Activated CD4-positive, alpha-beta T cell treated with anti-CD3 and anti-CD28 coated beads for 36 hours (primary cell): ENCODE data around the gene FEM1A. TPM values are rescaled to one million over a fixed set of nuclear protein-coding genes. Genes with fewer than 3 reads are reported as not detected.
"Not testable (repeated sequence)": the region's sequence is repeated elsewhere in the genome, so short reads cannot be mapped to it uniquely, and the experiment has no call there.

Experiments
- ATAC-seq: fragments of 200-7000 bp; cut with Tn5 transposase; one replicate; pipeline ENCODE4 v1.10.0; 2021; ENCODE audit warnings: mild to moderate bottlenecking, moderate library complexity
- CTCF ChIA-PET: fragments of 350-600 bp; sonication (Branson Sonifier 250); formaldehyde crosslinking; loops from one replicate; lab custom pipeline; 2021; ENCODE audit warnings: antibody characterized with exemption; lab: Charles Lee
- POLR2A ChIA-PET: fragments of 350-600 bp; sonication (Branson Sonifier 250); formaldehyde crosslinking; loops from one replicate; lab custom pipeline; 2021; ENCODE audit warnings: antibody characterized with exemption, inconsistent platforms; lab: Charles Lee
- DNase-seq: peaks from one replicate; pipeline ENCODE4 v3.0.0-alpha.2; 2020
- H3K27ac Mint-ChIP-seq: one replicate; pipeline ENCODE4 v1.8.0; 2021; ENCODE audit warnings: mixed read lengths
- H3K27me3 Mint-ChIP-seq: one replicate; pipeline ENCODE4 v1.8.0; 2021; ENCODE audit warnings: mixed read lengths
- H3K36me3 Mint-ChIP-seq: one replicate; pipeline ENCODE4 v1.8.0; 2021; ENCODE audit warnings: low read depth, mixed read lengths
- H3K4me1 Mint-ChIP-seq: one replicate; pipeline ENCODE4 v1.8.0; 2021; ENCODE audit warnings: mixed read lengths
- H3K4me3 Mint-ChIP-seq: one replicate; pipeline ENCODE4 v1.8.0; 2021; ENCODE audit warnings: mild to moderate bottlenecking, moderate library complexity, mixed read lengths
- H3K9me3 Mint-ChIP-seq: one replicate; pipeline ENCODE4 v1.8.0; 2021; ENCODE audit warnings: low read depth, mixed read lengths
- intact Hi-C, 2 experiments: fragments of 100-400 bp; cut with DNase I in 1 of 2; cut with micrococcal nuclease in 1 of 2; formaldehyde crosslinking; loops; one replicate each; pipeline versions ENCODE4 v1.14.2 to v1.15.1; 2022 to 2024; cut with DNase I, micrococcal nuclease
- total RNA-seq, 2 experiments: library from RNA; stranded (reverse); gene quantifications; one replicate each; pipeline ENCODE4 v1.2.3, GENCODE V29; 2021

The FEM1A gene
- 10 to 100 TPM in 1 of 2 experiments, 1 to 10 TPM in 1; 9.2 to 10.6 TPM for total RNA-seq

GRCh38 chr19:4791183-4792018, at the start of gene FEM1A:
TSS of gene FEM1A (plus strand) at chr19:4791734. CDS start at chr19:4791855, 121 bp downstream.
- ChIA-PET POLR2A (interaction anchor here (0.6 to 1.7 kb wide), 9 partner anchors 10 to 971 kb away, joined by 3 to 13 read pairs (median 5); partner anchors contain the start of genes DPP9, KDM4B and TICAM1), CTCF (interaction anchor here (0.5 to 6.0 kb wide), 36 partner anchors 9 to 1113 kb away, joined by 3 to 77 read pairs (median 4); partner anchors contain the start of gene DAPK3)
- intact Hi-C loops, result loop anchor here (1.0 to 5.0 kb wide), 17 partner anchors 22 to 1357 kb away; partner anchors contain the start of genes CATSPERD (in 1 of the 2), CHAF1A (in 1 of the 2), HDGFL2 (in 1 of the 2) and KDM4B (in 1 of the 2)
- peak within 1 kb of the TSS; percentile 85 for H3K27ac Mint-ChIP-seq
- ATAC-seq (peak; percentile 97), DNase-seq (peak; percentile 99)
- peaks cover 40% of the 10 kb centered on the region for H3K4me1 Mint-ChIP-seq
- H3K4me3 Mint-ChIP-seq, result peak within 1 kb of the TSS; percentile 84
- H3K9me3 Mint-ChIP-seq, result no peaks in the 10 kb centered on the region
- H3K27me3 Mint-ChIP-seq, result no peaks in the 10 kb centered on the region
- peaks cover 33% of the 10 kb centered on the region for H3K36me3 Mint-ChIP-seq

- CTCF ChIA-PET, result interaction anchor here (1.1 kb wide), 1 partner anchor 41 kb away, joined by 3 read pairs; no protein-coding TSS in a partner anchor
- H3K4me1 Mint-ChIP-seq, result no peaks in the 10 kb centered on the region
- intact Hi-C loops, result no loop called here
- no peak overlapping the region for H3K27ac Mint-ChIP-seq
- no peaks in the 10 kb centered on the region for H3K9me3 Mint-ChIP-seq
- no peak overlapping the region for H3K4me3 Mint-ChIP-seq
- no peak for ATAC-seq
- no peak for DNase-seq
- peaks cover 17% of the 10 kb centered on the region for H3K27me3 Mint-ChIP-seq
- POLR2A ChIA-PET, result no interaction called here
- no peaks in the 10 kb centered on the region for H3K36me3 Mint-ChIP-seq
These were observed 48.5 kb upstream of the FEM1A start for GRCh38 chr19:4742723-4743646.

- H3K4me1 Mint-ChIP-seq, result no peaks in the 10 kb centered on the region
- CTCF ChIA-PET, result interaction anchor here (1.5 kb wide), 1 partner anchor 47 kb away, joined by 6 read pairs; the partner anchor contains the start of gene FEM1A
- intact Hi-C loops, result no loop called here
- peaks cover 26% of the 10 kb centered on the region for H3K27me3 Mint-ChIP-seq
- ATAC-seq, result no peak
- no peak for DNase-seq
- POLR2A ChIA-PET, result no interaction called here
- H3K36me3 Mint-ChIP-seq, result no peaks in the 10 kb centered on the region
- no peaks in the 10 kb centered on the region for H3K9me3 Mint-ChIP-seq
- no peak overlapping the region for H3K4me3 Mint-ChIP-seq
- H3K27ac Mint-ChIP-seq, result no peak overlapping the region
These were observed 46.9 kb upstream of the FEM1A start for GRCh38 chr19:4744451-4745174.

- POLR2A ChIA-PET, intact Hi-C loops, H3K9me3 Mint-ChIP-seq, ATAC-seq, H3K27ac Mint-ChIP-seq, DNase-seq, H3K36me3 Mint-ChIP-seq, H3K4me3 Mint-ChIP-seq, H3K4me1 Mint-ChIP-seq: not testable (repeated sequence)
- CTCF ChIA-PET, result interaction anchor here (1.1 to 1.5 kb wide), 2 partner anchors 46 to 80 kb away, joined by 4 to 6 read pairs; partner anchors contain the start of gene FEM1A
- peaks cover 31% of the 10 kb centered on the region for H3K27me3 Mint-ChIP-seq
These were observed 46.4 kb upstream of the FEM1A start for GRCh38 chr19:4745175-4745574.

- Mint-ChIP-seq H3K9me3 (no peaks in the 10 kb centered on the region), H3K27ac (no peak overlapping the region), H3K4me3 (no peak overlapping the region), H3K36me3 (no peaks in the 10 kb centered on the region), H3K4me1 (no peaks in the 10 kb centered on the region), H3K27me3 (peaks cover 31% of the 10 kb centered on the region)
- ATAC-seq (no peak), DNase-seq (no peak)
- intact Hi-C loops, result no loop called here
- POLR2A ChIA-PET, result no interaction called here
- CTCF ChIA-PET, result interaction anchor here (1.1 kb wide), 1 partner anchor 80 kb away, joined by 4 read pairs; no protein-coding TSS in a partner anchor
These were observed 45.5 kb upstream of the FEM1A start for GRCh38 chr19:4745986-4746385.

- ATAC-seq (no peak), DNase-seq (no peak)
- POLR2A ChIA-PET, result no interaction called here
- CTCF ChIA-PET, result interaction anchor here (1.1 kb wide), 1 partner anchor 16 kb away, joined by 3 read pairs; no protein-coding TSS in a partner anchor
- Mint-ChIP-seq H3K27ac (no peak overlapping the region), H3K4me1 (no peaks in the 10 kb centered on the region), H3K36me3 (no peaks in the 10 kb centered on the region), H3K27me3 (peaks cover 25% of the 10 kb centered on the region), H3K9me3 (no peaks in the 10 kb centered on the region), H3K4me3 (no peak overlapping the region)
- intact Hi-C loops, result no loop called here
These were observed 43.3 kb upstream of the FEM1A start for GRCh38 chr19:4748185-4748584.

GRCh38 chr19:4748589-4748988, 42.9 kb upstream of the FEM1A start:
- Mint-ChIP-seq H3K27me3 (peaks cover 23% of the 10 kb centered on the region), H3K4me1 (no peaks in the 10 kb centered on the region), H3K36me3 (no peaks in the 10 kb centered on the region), H3K27ac (no peak overlapping the region), H3K9me3 (no peaks in the 10 kb centered on the region), H3K4me3 (no peak overlapping the region)
- intact Hi-C loops, result no loop called here
- DNase-seq (no peak), ATAC-seq (no peak)
- ChIA-PET CTCF (interaction anchor here (0.7 to 1.1 kb wide), 2 partner anchors 16 to 61 kb away, joined by 3 read pairs; no protein-coding TSS in a partner anchor), POLR2A (no interaction called here)

GRCh38 chr19:4749870-4750590, 41.5 kb upstream of the FEM1A start:
- peak; percentile 32 for DNase-seq
- peaks cover 25% of the 10 kb centered on the region for H3K27me3 Mint-ChIP-seq
- no peak for ATAC-seq
- no peak overlapping the region for H3K27ac Mint-ChIP-seq
- intact Hi-C loops, result no loop called here
- ChIA-PET POLR2A (no interaction called here), CTCF (interaction anchor here (0.6 kb wide), 2 partner anchors 12 to 25 kb away, joined by 3 read pairs; no protein-coding TSS in a partner anchor)
- H3K9me3 Mint-ChIP-seq, result no peaks in the 10 kb centered on the region
- H3K4me3 Mint-ChIP-seq, result no peak overlapping the region
- H3K4me1 Mint-ChIP-seq, result no peaks in the 10 kb centered on the region
- no peaks in the 10 kb centered on the region for H3K36me3 Mint-ChIP-seq

GRCh38 chr19:4754248-4754647, 37.3 kb upstream of the FEM1A start:
- intact Hi-C loops, result no loop called here
- Mint-ChIP-seq H3K4me1 (no peaks in the 10 kb centered on the region), H3K27me3 (peaks cover 15% of the 10 kb centered on the region), H3K36me3 (no peaks in the 10 kb centered on the region), H3K9me3 (no peaks in the 10 kb centered on the region), H3K4me3 (no peak overlapping the region), H3K27ac (no peak overlapping the region)
- POLR2A ChIA-PET, result no interaction called here
- CTCF ChIA-PET, result interaction anchor here (0.6 kb wide), 1 partner anchor 247 kb away, joined by 3 read pairs; no protein-coding TSS in a partner anchor
- DNase-seq (no peak), ATAC-seq (no peak)

- no peak for DNase-seq
- ChIA-PET POLR2A (no interaction called here), CTCF (no interaction called here)
- H3K4me1 Mint-ChIP-seq, result peaks cover 3% of the 10 kb centered on the region
- intact Hi-C loops, result no loop called here
- no peak overlapping the region for H3K4me3 Mint-ChIP-seq
- H3K27ac Mint-ChIP-seq, result no peak overlapping the region
- H3K9me3 Mint-ChIP-seq, result no peaks in the 10 kb centered on the region
- H3K27me3 Mint-ChIP-seq, result peaks cover 12% of the 10 kb centered on the region
- ATAC-seq, result no peak
- no peaks in the 10 kb centered on the region for H3K36me3 Mint-ChIP-seq
These were observed 36.1 kb upstream of the FEM1A start for GRCh38 chr19:4755459-4755858.
